Measurements from ENCODE around the gene THRB.

DNA sequence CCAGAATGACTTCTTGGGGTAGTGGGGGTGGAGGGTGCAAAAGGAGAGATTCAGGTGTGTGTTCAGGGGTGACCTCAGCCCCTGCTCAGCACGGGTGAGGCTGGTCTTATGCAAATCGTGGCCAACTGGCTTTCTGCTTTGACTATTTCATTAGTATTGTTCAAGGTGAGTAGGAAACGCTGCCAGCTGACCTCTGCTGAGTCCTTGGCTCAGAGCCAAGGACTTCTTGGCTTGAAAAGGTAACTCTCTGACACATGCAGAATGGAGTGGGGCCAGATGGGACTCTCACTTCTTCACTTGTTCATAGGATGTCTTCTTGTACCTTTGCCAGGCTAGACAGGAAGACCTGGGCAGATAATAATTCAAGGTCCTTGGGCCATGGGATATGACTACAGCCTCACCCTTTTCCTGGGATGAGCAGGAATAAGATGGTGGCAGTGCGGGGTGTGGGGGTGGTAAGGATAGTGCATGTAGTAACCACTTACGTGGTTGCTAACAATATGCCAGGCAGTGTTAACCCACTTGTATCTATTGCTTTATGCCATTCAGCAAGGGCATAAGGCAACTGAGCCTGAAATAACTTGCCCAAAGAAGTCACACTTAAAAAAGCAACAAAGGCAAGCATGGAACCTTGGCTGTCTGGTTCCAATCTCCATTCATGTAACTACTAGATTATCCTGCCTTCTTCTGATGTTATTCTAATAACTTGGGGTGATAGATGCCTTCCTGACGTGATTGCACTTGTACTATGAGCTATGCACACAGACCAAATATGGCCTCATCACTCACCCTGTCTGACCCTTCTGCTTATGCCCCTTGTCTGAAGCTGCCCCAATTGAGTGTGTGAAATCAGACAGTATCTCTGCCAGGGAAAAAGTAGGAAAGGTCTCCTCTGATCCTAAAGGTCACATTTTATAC is 356.4 kb downstream of the THRB start:
- TF ChIP-seq POLR2A (IDR thresholded peaks at IDR 0.05): no peak
- TF ChIP-seq, protein P1, sequence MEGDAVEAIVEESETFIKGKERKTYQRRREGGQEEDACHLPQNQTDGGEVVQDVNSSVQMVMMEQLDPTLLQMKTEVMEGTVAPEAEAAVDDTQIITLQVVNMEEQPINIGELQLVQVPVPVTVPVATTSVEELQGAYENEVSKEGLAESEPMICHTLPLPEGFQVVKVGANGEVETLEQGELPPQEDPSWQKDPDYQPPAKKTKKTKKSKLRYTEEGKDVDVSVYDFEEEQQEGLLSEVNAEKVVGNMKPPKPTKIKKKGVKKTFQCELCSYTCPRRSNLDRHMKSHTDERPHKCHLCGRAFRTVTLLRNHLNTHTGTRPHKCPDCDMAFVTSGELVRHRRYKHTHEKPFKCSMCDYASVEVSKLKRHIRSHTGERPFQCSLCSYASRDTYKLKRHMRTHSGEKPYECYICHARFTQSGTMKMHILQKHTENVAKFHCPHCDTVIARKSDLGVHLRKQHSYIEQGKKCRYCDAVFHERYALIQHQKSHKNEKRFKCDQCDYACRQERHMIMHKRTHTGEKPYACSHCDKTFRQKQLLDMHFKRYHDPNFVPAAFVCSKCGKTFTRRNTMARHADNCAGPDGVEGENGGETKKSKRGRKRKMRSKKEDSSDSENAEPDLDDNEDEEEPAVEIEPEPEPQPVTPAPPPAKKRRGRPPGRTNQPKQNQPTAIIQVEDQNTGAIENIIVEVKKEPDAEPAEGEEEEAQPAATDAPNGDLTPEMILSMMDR (IDR thresholded peaks at IDR 0.05): no peak
